ENCODE results near the gene SERPINI1. TPM values are rescaled to one million over a fixed set of nuclear protein-coding genes. Genes with fewer than 3 reads are reported as not detected.

The SERPINI1 gene
- total RNA-seq, 6 donors from 2014 or later, result 0.89 to 7.9 (median 4.5) TPM

GRCh38 chr3:167863811-167864551 lies 128.5 kb downstream of the SERPINI1 start:
- no peak for DNase-seq
- WGBS, 2 donors, result 83 to 89% methylated on average over 7 to 9 of the region's 9 CpGs
- peaks cover 4 to 11% (median 5%) of the 10 kb centered on the region in 4 donors for H3K4me1 ChIP-seq
- H3K36me3 ChIP-seq, result no peaks in the 10 kb centered on the region
- no peaks in the 10 kb centered on the region for H3K9me3 ChIP-seq
- H3K27me3 ChIP-seq, result no peaks in the 10 kb centered on the region
- H3K27ac ChIP-seq, result no peak overlapping the region
- no peak overlapping the region for H3K4me3 ChIP-seq
- ATAC-seq (ENCODE audit: low FRiP score in 2 of 2), result no peak
- no peak for TF ChIP-seq CTCF (IDR thresholded peaks at IDR 0.05)
- TF ChIP-seq POLR2AphosphoS5 (IDR thresholded peaks at IDR 0.05), result no peak
- no peak for TF ChIP-seq EP300 (IDR thresholded peaks at IDR 0.05)
- TF ChIP-seq POLR2A (IDR thresholded peaks at IDR 0.05), result no peak

DNA sequence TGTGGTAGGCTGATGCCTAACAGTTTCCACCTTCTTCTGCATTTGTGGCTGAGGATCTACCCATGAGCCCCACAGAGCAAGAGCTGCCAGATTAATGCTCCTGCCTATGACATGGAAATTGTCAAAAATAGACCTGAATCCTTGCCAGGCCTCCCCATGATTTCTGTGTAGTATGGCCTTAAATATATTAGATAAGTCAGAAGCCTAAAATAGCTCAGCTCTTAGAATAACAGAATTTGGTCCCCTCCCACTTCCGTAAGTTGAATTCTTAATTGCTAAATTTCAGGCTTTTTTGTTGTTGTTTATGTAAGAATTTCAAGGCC lies 129.0 kb downstream of the SERPINI1 start:
- no peak overlapping the region for H3K4me3 ChIP-seq
- 74 to 82% methylated on average over 1 of the region's 1 CpG for WGBS, 2 donors
- no peak for TF ChIP-seq POLR2AphosphoS5 (IDR thresholded peaks at IDR 0.05)
- TF ChIP-seq CTCF (IDR thresholded peaks at IDR 0.05), result no peak
- TF ChIP-seq POLR2A (IDR thresholded peaks at IDR 0.05), result no peak
- TF ChIP-seq EP300 (IDR thresholded peaks at IDR 0.05), result no peak
- H3K36me3 ChIP-seq, result no peaks in the 10 kb centered on the region
- DNase-seq (no peak), ATAC-seq (ENCODE audit: low FRiP score in 2 of 2) (no peak)
- peaks cover 4 to 11% (median 5%) of the 10 kb centered on the region in 4 donors for H3K4me1 ChIP-seq
- H3K27me3 ChIP-seq, result no peaks in the 10 kb centered on the region
- H3K27ac ChIP-seq, result no peak overlapping the region
- H3K9me3 ChIP-seq, result no peaks in the 10 kb centered on the region

GRCh38 chr3:167866331-167866730 lies 130.8 kb downstream of the SERPINI1 start:
- Histone ChIP-seq H3K27me3 (no peaks in the 10 kb centered on the region), H3K36me3 (no peaks in the 10 kb centered on the region), H3K9me3 (no peaks in the 10 kb centered on the region), H3K4me3 (no peak overlapping the region), H3K27ac (no peak overlapping the region), H3K4me1 (peaks cover 3 to 11% (median 5%) of the 10 kb centered on the region in 4 donors)
- no peak for ATAC-seq (ENCODE audit: low FRiP score in 2 of 2)
- TF ChIP-seq POLR2AphosphoS5 (IDR thresholded peaks at IDR 0.05) (no peak), EP300 (IDR thresholded peaks at IDR 0.05) (no peak), POLR2A (IDR thresholded peaks at IDR 0.05) (no peak), CTCF (IDR thresholded peaks at IDR 0.05) (no peak)
- no peak for DNase-seq
- WGBS, 2 donors, result 63 to 71% methylated on average over 1 of the region's 1 CpG

- 75 to 80% methylated on average over 1 of the region's 1 CpG for WGBS, 2 donors
- Histone ChIP-seq H3K9me3 (no peaks in the 10 kb centered on the region), H3K27me3 (no peaks in the 10 kb centered on the region), H3K36me3 (no peaks in the 10 kb centered on the region), H3K4me3 (no peak overlapping the region), H3K4me1 (no peaks in the 10 kb centered on the region), H3K27ac (no peak overlapping the region)
- no peak for DNase-seq
- ATAC-seq (ENCODE audit: low FRiP score in 2 of 2), result no peak
- TF ChIP-seq EP300 (IDR thresholded peaks at IDR 0.05) (no peak), POLR2AphosphoS5 (IDR thresholded peaks at IDR 0.05) (no peak), CTCF (IDR thresholded peaks at IDR 0.05) (no peak), POLR2A (IDR thresholded peaks at IDR 0.05) (no peak)
These were observed 132.5 kb downstream of the SERPINI1 start for GRCh38 chr3:167867981-167868380.

DNA sequence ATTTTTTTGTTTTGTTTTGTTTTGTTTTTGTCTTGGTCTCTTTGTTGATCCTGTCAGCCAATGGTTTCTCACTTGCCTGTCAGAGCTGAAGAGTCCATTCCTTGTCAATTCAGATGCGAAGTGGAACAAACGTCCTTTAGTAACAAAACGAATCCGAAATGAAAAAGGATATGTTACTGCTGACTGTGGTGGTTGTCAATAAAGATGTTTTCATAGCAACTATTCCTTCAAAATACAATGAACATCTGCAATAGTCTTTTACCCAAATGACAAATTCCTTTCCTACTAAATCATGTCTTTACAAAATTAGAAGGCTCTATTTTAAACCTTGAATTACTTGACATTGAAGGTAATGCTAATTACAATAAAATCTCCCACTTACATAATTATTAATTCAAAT lies 134.7 kb downstream of the SERPINI1 start:
- Histone ChIP-seq H3K27ac (no peak overlapping the region), H3K27me3 (no peaks in the 10 kb centered on the region), H3K36me3 (no peaks in the 10 kb centered on the region), H3K4me3 (no peak overlapping the region), H3K4me1 (no peaks in the 10 kb centered on the region), H3K9me3 (no peaks in the 10 kb centered on the region)
- no peak for ATAC-seq (ENCODE audit: low FRiP score in 2 of 2)
- no peak for TF ChIP-seq EP300 (IDR thresholded peaks at IDR 0.05)
- no peak for TF ChIP-seq CTCF (IDR thresholded peaks at IDR 0.05)
- no peak for TF ChIP-seq POLR2AphosphoS5 (IDR thresholded peaks at IDR 0.05)
- TF ChIP-seq POLR2A (IDR thresholded peaks at IDR 0.05), result no peak
- no peak for DNase-seq
- WGBS, 2 donors, result 80 to 88% methylated on average over 4 of the region's 4 CpGs
